Tibial artery (tissue), 4 donors: ENCODE measurements around the gene NCBP3.

Source experiments
- DNase-seq, 2 donors: peaks; one replicate each; pipeline ENCODE4 v3.0.0-alpha.2; 2019
- H3K27ac ChIP-seq, 2 donors: fragments of 200-600 bp; sonication (generic) in 1 of 2; 1 replicate in 1 of 2; 2 replicates in 1 of 2; pipeline ENCODE4 v1.5.1; 2018 to 2019; ENCODE audit warnings: mild to moderate bottlenecking in 1 of 2
- H3K27me3 ChIP-seq, 2 donors: fragments of 200-600 bp; sonication (generic) in 1 of 2; one replicate each; pipeline versions ENCODE4 v1.5.1 to v1.6.0; 2016 to 2019
- H3K36me3 ChIP-seq, 3 donors: fragments of 200-600 bp; sonication (generic) in 2 of 3; one replicate each; pipeline ENCODE4 v1.5.1; 2016 to 2019; ENCODE audit warnings: mild to moderate bottlenecking in 2 of 3
- H3K4me1 ChIP-seq, 4 donors: fragments of 200-600 bp; sonication (generic) in 2 of 4; 1 replicate in 3 of 4; 2 replicates in 1 of 4; pipeline ENCODE4 v1.5.1; 2016 to 2019
- H3K4me3 ChIP-seq, 2 donors: fragments of 200-600 bp; sonication (generic) in 1 of 2; 1 replicate in 1 of 2; 2 replicates in 1 of 2; pipeline ENCODE4 v1.5.1; 2018 to 2019; ENCODE audit warnings: mild to moderate bottlenecking in 2 of 2
- H3K9me3 ChIP-seq, 3 donors: fragments of 200-600 bp; sonication (generic) in 1 of 3; one replicate each; pipeline ENCODE4 v1.5.1; 2016 to 2019
- CTCF ChIP-seq, 2 experiments: fragments of 200-600 bp in 1 of 2; fragments of 450-650 bp in 1 of 2; IDR thresholded peaks; one replicate each; pipeline ENCODE4 v1.5.1; 2017 to 2019; ENCODE audit warnings: antibody characterized with exemption in 2 of 2, mild to moderate bottlenecking in 1 of 2, moderate library complexity in 1 of 2
- intact Hi-C: fragments of 100-400 bp; cut with DNase I; formaldehyde crosslinking; loops from one replicate; pipeline ENCODE4 v1.15.0; 2023; ENCODE audit warnings: low total_unique reads

The NCBP3 gene

DNA sequence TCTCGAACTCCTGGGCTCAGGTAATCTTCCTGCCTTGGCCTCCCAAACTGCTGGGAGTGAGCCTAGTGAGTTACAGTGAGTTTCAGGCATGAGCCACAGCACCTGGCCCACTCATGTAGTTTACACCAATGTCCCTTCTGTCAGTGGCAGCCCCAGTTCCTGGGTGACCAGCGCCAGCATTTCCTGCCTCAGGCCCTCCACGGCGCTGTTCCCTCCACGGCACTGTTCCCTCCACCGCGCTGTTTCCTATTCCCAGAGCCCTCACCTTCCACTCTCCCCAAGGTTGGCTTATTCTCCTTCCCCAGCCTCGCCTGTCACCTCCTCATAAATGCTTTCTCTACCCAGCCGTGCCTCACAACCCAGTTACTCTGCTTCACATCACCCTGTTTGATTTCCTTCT, 77.7 kb downstream of the NCBP3 start:
- no peaks in the 10 kb centered on the region for H3K4me1 ChIP-seq
- intact Hi-C loops, result no loop called here
- no peaks in the 10 kb centered on the region for H3K36me3 ChIP-seq
- no peak overlapping the region for H3K27ac ChIP-seq
- TF ChIP-seq CTCF (IDR thresholded peaks at IDR 0.05), result no peak
- peaks cover 0 to 31% of the 10 kb centered on the region in 2 donors for H3K27me3 ChIP-seq
- H3K9me3 ChIP-seq, result no peaks in the 10 kb centered on the region
- no peak overlapping the region for H3K4me3 ChIP-seq
- DNase-seq, result no peak

DNA sequence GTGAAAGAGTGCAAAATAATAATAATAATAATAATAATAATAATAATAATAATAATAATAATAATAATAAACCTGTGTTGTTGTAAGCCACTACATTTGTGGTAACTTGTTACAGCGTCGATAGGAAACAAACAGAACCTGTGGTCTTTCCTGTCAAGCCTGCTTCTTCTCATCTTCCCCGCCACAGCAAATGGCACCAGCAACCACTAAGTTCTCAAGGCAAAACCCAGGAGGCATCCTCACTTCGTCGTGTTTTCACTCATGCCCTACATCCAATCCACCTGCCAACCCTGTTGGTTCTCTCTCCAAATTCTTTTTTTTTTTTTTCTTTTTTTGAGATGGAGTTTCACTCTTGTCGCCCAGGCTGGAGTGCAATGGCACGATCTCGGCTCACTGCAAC, 79.3 kb downstream of the NCBP3 start:
- no peak for DNase-seq
- Histone ChIP-seq H3K4me3 (no peak overlapping the region), H3K9me3 (no peaks in the 10 kb centered on the region), H3K4me1 (no peaks in the 10 kb centered on the region), H3K27me3 (peaks cover 0 to 23% of the 10 kb centered on the region in 2 donors), H3K36me3 (no peaks in the 10 kb centered on the region), H3K27ac (no peak overlapping the region)
- no peak for TF ChIP-seq CTCF (IDR thresholded peaks at IDR 0.05)
- intact Hi-C loops, result no loop called here

GRCh38 chr17:3765981-3766380, 80.1 kb downstream of the NCBP3 start:
- DNase-seq, result no peak
- Histone ChIP-seq H3K36me3 (no peaks in the 10 kb centered on the region), H3K27me3 (peaks cover 0 to 27% of the 10 kb centered on the region in 2 donors), H3K4me3 (no peak overlapping the region), H3K4me1 (no peaks in the 10 kb centered on the region), H3K27ac (no peak overlapping the region), H3K9me3 (no peaks in the 10 kb centered on the region)
- intact Hi-C loops, result no loop called here
- TF ChIP-seq CTCF (IDR thresholded peaks at IDR 0.05), result no peak

GRCh38 chr17:3763777-3764170, 82.3 kb downstream of the NCBP3 start:
- TF ChIP-seq CTCF (IDR thresholded peaks at IDR 0.05), result no peak
- no peak overlapping the region for H3K4me3 ChIP-seq
- no peak overlapping the region for H3K27ac ChIP-seq
- no peaks in the 10 kb centered on the region for H3K36me3 ChIP-seq
- no peaks in the 10 kb centered on the region for H3K4me1 ChIP-seq
- no peak for DNase-seq
- H3K27me3 ChIP-seq, result peaks cover 0 to 20% of the 10 kb centered on the region in 2 donors
- peaks cover 0 to 9% (median 9%) of the 10 kb centered on the region in 3 donors for H3K9me3 ChIP-seq
- intact Hi-C loops, result no loop called here

DNA sequence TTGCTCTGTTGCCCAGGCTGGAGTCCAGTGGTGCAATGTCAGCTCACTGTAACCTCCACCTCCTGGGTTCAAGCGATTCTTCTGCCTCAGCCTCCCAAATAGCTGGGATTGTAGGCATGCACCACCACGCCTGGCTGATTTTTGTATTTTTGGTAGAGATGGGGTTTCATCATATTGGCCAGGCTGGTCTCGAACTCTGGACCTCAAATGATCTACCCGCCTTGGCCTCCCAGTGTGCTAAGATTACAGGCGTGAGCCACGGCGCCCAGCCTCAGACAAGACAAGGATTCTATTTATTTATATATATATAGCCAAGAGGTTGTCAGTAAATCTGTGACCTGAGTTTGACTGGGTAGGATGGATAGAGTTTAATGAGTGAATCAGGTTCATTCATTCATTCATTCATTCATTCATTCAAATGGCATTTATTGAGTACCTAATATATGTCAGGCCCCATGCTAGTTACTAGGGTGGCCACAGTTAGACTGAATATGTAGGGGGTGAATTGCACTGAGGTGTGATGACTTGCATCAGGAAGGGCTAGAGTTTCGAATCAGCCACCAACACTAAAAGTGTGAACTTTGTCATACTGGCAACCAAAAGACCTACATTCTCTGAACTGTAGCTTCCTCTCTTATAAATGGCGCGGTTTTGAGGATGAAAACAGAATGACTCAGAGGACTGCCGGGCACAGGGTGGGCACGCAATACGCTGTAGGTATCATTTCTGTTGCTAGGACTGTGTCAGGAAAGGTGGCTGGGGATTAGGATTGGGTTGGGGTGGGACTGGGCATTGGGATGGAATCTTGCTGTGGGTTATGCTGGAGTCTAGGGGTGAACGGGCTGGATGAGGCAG, 82.9 kb downstream of the NCBP3 start:
- H3K27me3 ChIP-seq, result peaks cover 0 to 18% of the 10 kb centered on the region in 2 donors
- H3K9me3 ChIP-seq, result peaks cover 0 to 9% (median 9%) of the 10 kb centered on the region in 3 donors
- TF ChIP-seq CTCF (IDR thresholded peaks at IDR 0.05), result no peak
- no peak overlapping the region for H3K27ac ChIP-seq
- intact Hi-C loops, result no loop called here
- H3K36me3 ChIP-seq, result no peaks in the 10 kb centered on the region
- H3K4me1 ChIP-seq, result no peaks in the 10 kb centered on the region
- H3K4me3 ChIP-seq, result no peak overlapping the region
- no peak for DNase-seq
